AG04450 (cell line): Measurements from ENCODE around the gene LDB2. TPM values are rescaled to one million over a fixed set of nuclear protein-coding genes. Genes with fewer than 3 reads are reported as not detected.

Experiments
- CTCF ChIA-PET: fragments of 300-600, 350-600 bp; formaldehyde crosslinking; extraction: SDS; loops from one replicate; lab custom pipeline; 2022; ENCODE audit warnings: antibody characterized with exemption, inconsistent platforms; lab: Charles Lee
- POLR2A ChIA-PET: fragments of 350-600 bp; formaldehyde crosslinking; extraction: SDS; loops from one replicate; lab custom pipeline; 2021; ENCODE audit warnings: antibody characterized with exemption, inconsistent platforms; lab: Yijun Ruan, JAX
- DNase-seq: peaks from one replicate; pipeline ENCODE4 v3.0.0-alpha.2; 2011; ENCODE audit warnings: low read depth, low spot score
- H3K27ac ChIP-seq: one replicate; pipeline ENCODE4 v1.5.1; 2012; ENCODE audit warnings: low read depth, low read length, control low read depth
- H3K27me3 ChIP-seq: one replicate; pipeline ENCODE4 v1.6.0; 2012; ENCODE audit warnings: low read length; ENCODE audit not compliant: control insufficient read depth, insufficient read depth
- H3K4me3 ChIP-seq: 2 replicates; pipeline ENCODE4 v1.5.1; 2011; ENCODE audit warnings: mild to moderate bottlenecking, low read depth, low read length, control low read depth
- H3K9me3 ChIP-seq: 2 replicates; pipeline ENCODE4 v1.5.1; 2012; ENCODE audit warnings: low read length; ENCODE audit not compliant: control insufficient read depth, insufficient read depth
- CTCF ChIP-seq: IDR thresholded peaks from 2 replicates; pipeline ENCODE4 v1.5.1; 2011; ENCODE audit warnings: low read depth, low read length, control low read depth, inconsistent platforms
- polyA plus RNA-seq: library from polyadenylated mRNA; depleted of rRNA; stranded (reverse); fragments of >200 nt; gene quantifications from 2 replicates; pipeline ENCODE4 v1.2.3, GENCODE V29; 2011

LDB2 gene
- polyA plus RNA-seq, 1 experiment = 180 TPM

GRCh38 chr4:16609170-16609758 is 289.2 kb downstream of the LDB2 start:
- TF ChIP-seq CTCF = no peak
- H3K4me3 ChIP-seq = no peak overlapping the region
- no peak for DNase-seq
- POLR2A ChIA-PET = no interaction called here
- CTCF ChIA-PET = no interaction called here
- no peaks in the 10 kb centered on the region for H3K27me3 ChIP-seq
- no peak overlapping the region for H3K27ac ChIP-seq
- H3K9me3 ChIP-seq = peaks cover 3% of the 10 kb centered on the region; the same call in 1 of the 2 replicates

DNA sequence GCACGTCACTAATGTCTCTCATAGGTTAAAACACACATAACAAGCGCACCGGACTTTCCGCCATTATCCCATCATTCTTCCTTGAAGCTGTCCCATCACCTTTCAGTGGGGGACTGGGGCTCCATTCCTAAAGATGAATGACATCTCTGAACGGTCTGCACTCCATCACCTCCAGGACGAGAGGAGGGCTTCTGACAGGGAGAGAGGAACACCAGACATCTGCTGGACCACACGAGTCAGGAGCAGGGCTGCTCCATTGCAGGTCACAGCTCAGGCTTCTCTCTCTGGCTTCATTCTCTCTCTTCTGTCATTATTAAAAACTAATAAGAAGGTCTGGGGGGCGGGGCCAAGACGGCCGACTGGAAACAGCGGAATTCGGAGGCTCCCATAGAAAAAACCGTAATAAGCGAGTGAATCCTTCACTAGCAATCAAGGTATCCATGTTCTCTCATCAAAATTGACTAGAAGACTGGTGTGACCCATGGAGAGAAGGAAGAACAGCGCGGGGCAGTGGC is 289.8 kb downstream of the LDB2 start:
- H3K9me3 ChIP-seq = peaks cover 3% of the 10 kb centered on the region; the same call in 1 of the 2 replicates
- no peak for DNase-seq
- ChIA-PET POLR2A (no interaction called here), CTCF (no interaction called here)
- no peak overlapping the region for H3K27ac ChIP-seq
- H3K4me3 ChIP-seq = no peak overlapping the region
- TF ChIP-seq CTCF = no peak
- H3K27me3 ChIP-seq = no peaks in the 10 kb centered on the region

GRCh38 chr4:16608123-16608522 is 290.3 kb downstream of the LDB2 start:
- TF ChIP-seq CTCF = no peak
- POLR2A ChIA-PET = no interaction called here
- H3K9me3 ChIP-seq = peaks cover 3% of the 10 kb centered on the region; the same call in 1 of the 2 replicates
- no peaks in the 10 kb centered on the region for H3K27me3 ChIP-seq
- H3K27ac ChIP-seq = peak overlapping the region; percentile 12
- no peak overlapping the region for H3K4me3 ChIP-seq
- CTCF ChIA-PET = no interaction called here
- no peak for DNase-seq

DNA sequence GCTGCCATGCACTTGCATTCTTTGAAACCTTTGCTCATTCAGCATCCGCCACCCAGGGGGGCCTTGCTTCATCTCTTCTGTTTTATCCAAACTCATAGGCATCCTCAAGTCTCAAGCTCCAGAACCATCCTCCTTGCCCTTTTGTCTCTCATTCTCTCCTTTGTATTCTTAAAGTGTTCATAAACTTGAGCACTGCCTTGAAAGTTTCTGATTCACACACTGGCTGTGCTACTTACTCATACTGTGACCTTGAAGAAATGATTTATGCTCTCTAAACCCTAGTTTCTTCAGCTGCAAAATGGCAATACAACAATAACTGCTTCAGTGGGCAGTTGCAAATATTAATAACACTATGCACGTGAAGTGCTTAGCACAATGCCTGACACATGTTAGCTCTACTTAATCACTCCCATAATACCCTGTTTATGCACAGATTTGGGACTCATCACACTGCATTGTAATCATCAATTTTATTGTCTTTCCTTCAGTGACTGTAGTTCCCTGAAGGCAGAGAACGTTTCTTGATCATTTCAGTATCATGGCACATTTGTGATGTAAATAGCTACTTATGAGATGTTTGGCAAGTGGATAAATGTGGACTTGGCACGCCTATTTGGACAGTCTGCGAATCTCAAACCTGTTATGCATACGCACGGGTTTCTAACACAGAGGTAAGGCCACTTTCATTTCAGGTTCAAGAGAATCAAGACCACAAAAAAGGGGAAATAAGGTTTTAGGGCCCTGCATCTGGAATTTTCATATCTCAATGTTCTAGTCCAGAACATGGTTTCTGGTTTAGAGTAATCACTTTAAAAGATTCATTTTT is 291.0 kb downstream of the LDB2 start:
- Histone ChIP-seq H3K27ac (no peak overlapping the region), H3K4me3 (no peak overlapping the region), H3K27me3 (no peaks in the 10 kb centered on the region), H3K9me3 (peaks cover 3% of the 10 kb centered on the region; the same call in 1 of the 2 replicates)
- no peak for TF ChIP-seq CTCF
- no peak for DNase-seq
- CTCF ChIA-PET = interaction anchor here (0.8 kb wide), 1 partner anchor 91 kb away, joined by 3 read pairs; no protein-coding TSS in a partner anchor
- POLR2A ChIA-PET = no interaction called here

DNA sequence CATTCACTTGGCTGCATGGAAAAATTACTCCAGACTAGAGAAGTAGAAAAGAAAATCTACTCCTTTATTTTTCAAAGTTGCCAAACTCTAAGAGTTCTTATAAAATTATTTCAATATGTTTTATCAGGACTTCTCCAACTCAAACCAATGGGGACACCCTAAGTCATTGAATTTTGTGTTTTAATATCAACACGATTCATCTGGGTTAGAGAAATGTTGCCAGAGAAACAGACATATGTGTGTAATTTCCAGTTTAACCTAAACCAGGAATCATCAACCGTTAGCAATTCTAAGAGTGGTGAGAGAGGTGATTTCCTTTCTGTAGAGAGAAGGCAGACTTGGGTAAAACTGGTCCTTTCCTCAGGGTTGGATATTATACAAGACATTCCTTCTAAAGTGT is 291.8 kb downstream of the LDB2 start:
- no peak for DNase-seq
- ChIA-PET POLR2A (no interaction called here), CTCF (interaction anchor here (0.8 kb wide), 1 partner anchor 90 kb away, joined by 3 read pairs; no protein-coding TSS in a partner anchor)
- no peak overlapping the region for H3K27ac ChIP-seq
- H3K27me3 ChIP-seq = no peaks in the 10 kb centered on the region
- peaks cover 3% of the 10 kb centered on the region; the same call in 1 of the 2 replicates for H3K9me3 ChIP-seq
- no peak for TF ChIP-seq CTCF
- H3K4me3 ChIP-seq = no peak overlapping the region
